Coronary artery (tissue), 2 donors: ENCODE results near the gene RAD51B.
A peak's percentile ranks its signal among the peaks of the same experiment; 100 is the strongest.

ENCODE experiments used
- DNase-seq: peaks from one replicate; pipeline ENCODE4 v3.0.0-alpha.2; 2017; ENCODE audit warnings: low spot score
- H3K27ac ChIP-seq, 2 donors: fragments of 200-600 bp; sonication (generic); one replicate each; pipeline ENCODE4 v1.5.1; 2016 to 2019
- H3K4me3 ChIP-seq: fragments of 200-600 bp; sonication (generic); 2 replicates; pipeline ENCODE4 v1.5.1; 2016; ENCODE audit warnings: mild to moderate bottlenecking, moderate library complexity
- CTCF ChIP-seq: fragments of 200-600 bp; sonication (generic); IDR thresholded peaks from one replicate; pipeline ENCODE4 v1.5.1; 2019; ENCODE audit warnings: antibody characterized with exemption

RAD51B gene

GRCh38 chr14:67926821-67927220, 107.2 kb downstream of the RAD51B start:
- DNase-seq: no peak
- H3K4me3 ChIP-seq: no peak overlapping the region
- no peak overlapping the region for H3K27ac ChIP-seq
- TF ChIP-seq CTCF: no peak

GRCh38 chr14:67927244-67927643, 107.7 kb downstream of the RAD51B start:
- no peak overlapping the region for H3K4me3 ChIP-seq
- no peak for TF ChIP-seq CTCF
- no peak for DNase-seq

DNA sequence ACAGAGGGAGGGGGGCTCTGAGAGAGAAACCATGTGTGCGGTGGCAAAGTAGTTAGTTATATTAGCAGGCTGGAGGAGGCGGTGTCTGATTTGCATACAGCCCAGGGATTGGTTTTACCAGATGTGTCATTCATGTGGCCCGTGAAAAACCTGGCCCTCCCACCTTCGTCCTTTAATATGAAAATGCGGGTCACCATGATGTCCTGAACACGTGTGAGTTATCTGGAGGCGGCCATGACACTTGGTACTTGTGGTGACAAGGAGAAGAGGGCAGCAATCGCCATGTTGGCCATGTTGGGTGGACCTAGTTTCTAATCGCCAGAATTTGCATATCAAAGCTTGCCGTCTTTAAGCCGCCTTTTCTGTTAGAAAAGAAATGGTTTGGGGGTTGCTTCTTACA, 108.8 kb downstream of the RAD51B start:
- DNase-seq: no peak
- TF ChIP-seq CTCF: no peak
- Histone ChIP-seq H3K4me3 (no peak overlapping the region), H3K27ac (no peak overlapping the region)

More at GRCh38 chr14:67927244-67927643, 107.7 kb downstream of the RAD51B start:
- H3K27ac ChIP-seq: no peak overlapping the region

DNA sequence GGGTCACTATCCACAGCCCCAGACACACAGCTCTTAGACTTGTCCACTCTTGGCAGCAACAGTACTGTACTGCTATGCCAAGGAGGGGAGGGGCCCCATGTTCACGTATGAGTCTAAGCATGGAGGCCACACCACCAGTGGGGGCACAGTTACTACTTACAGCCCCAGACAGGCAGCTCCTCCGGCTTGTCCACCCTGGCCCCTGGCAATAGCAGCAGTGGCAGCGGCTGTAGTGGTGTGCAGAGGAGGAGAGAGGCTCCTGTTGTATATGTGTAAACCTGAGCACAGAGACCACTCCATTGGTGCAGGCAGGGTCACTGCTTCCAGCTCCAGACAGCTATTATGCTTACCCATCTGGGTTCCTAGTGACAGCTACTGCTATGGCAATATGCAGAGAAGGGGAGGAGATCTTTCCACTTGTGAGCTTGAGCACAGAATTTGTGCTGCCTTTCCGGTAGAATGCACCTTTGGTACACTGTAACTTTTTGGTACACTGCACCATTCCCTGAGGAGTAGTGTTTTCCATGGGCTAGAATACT, 113.2 kb downstream of the RAD51B start:
- Histone ChIP-seq H3K4me3 (no peak overlapping the region), H3K27ac (no peak overlapping the region)
- DNase-seq: no peak
- no peak for TF ChIP-seq CTCF

- Histone ChIP-seq H3K27ac (no peak overlapping the region), H3K4me3 (no peak overlapping the region)
- no peak for DNase-seq
- TF ChIP-seq CTCF: no peak
These were observed 113.7 kb downstream of the RAD51B start for GRCh38 chr14:67933266-67933665.

- DNase-seq: no peak
- H3K27ac ChIP-seq: peak overlapping the region; percentile 9 to 42
- TF ChIP-seq CTCF: peak; percentile 14
- no peak overlapping the region for H3K4me3 ChIP-seq
These were observed 114.5 kb downstream of the RAD51B start for GRCh38 chr14:67934087-67934486.

- no peak for TF ChIP-seq CTCF
- peak overlapping the region in 1 of 2 donors; percentile 42 for H3K27ac ChIP-seq
- no peak overlapping the region for H3K4me3 ChIP-seq
- DNase-seq: no peak
These were observed 115.3 kb downstream of the RAD51B start for GRCh38 chr14:67934862-67935261.
